Activated T-helper 17 cell treated with anti-CD3 and anti-CD28 coated beads, Interleukin-2, amount 50 U/mL, for 72 hours (primary cell): ENCODE results near the gene RALGDS. TPM values are rescaled to one million over a fixed set of nuclear protein-coding genes. Genes with fewer than 3 reads are reported as not detected.

Experiments used
- ATAC-seq: fragments of 150-1000 bp; cut with Tn5 transposase; replicated peaks from 2 replicates; pipeline ENCODE4 v1.10.0; 2021; ENCODE audit warnings: mild to moderate bottlenecking, moderate library complexity
- H3K27ac Mint-ChIP-seq: one replicate; pipeline ENCODE4 v1.8.0; 2022; ENCODE audit warnings: mixed read lengths
- H3K27me3 Mint-ChIP-seq: one replicate; pipeline ENCODE4 v1.8.0; 2022; ENCODE audit warnings: mixed read lengths
- H3K36me3 Mint-ChIP-seq: one replicate; pipeline ENCODE4 v1.8.0; 2022; ENCODE audit warnings: low read depth, mild to moderate bottlenecking, mixed read lengths
- H3K4me1 Mint-ChIP-seq: one replicate; pipeline ENCODE4 v1.8.0; 2022; ENCODE audit warnings: mixed read lengths
- H3K4me3 Mint-ChIP-seq: one replicate; pipeline ENCODE4 v1.8.0; 2022; ENCODE audit warnings: mild to moderate bottlenecking, mixed read lengths
- H3K9me3 Mint-ChIP-seq: one replicate; pipeline ENCODE4 v1.8.0; 2022; ENCODE audit warnings: mixed read lengths
- total RNA-seq, 2 donors: library from RNA; stranded (reverse); gene quantifications; one replicate each; pipeline ENCODE4 v1.2.3, GENCODE V29; 2022

RALGDS gene
- total RNA-seq, 2 donors from 2014 or later: 101 to 156 TPM

- ATAC-seq: no peak
- Mint-ChIP-seq H3K4me3 (no peak overlapping the region), H3K4me1 (no peaks in the 10 kb centered on the region), H3K9me3 (no peaks in the 10 kb centered on the region), H3K36me3 (peaks cover 75% of the 10 kb centered on the region), H3K27ac (no peak overlapping the region), H3K27me3 (no peaks in the 10 kb centered on the region)
Measured at GRCh38 chr9:133051966-133052539, 69.0 kb downstream of the RALGDS start.

GRCh38 chr9:133051281-133051900 is 69.6 kb downstream of the RALGDS start:
- ATAC-seq: no peak
- Mint-ChIP-seq H3K27ac (no peak overlapping the region), H3K36me3 (peaks cover 80% of the 10 kb centered on the region), H3K9me3 (no peaks in the 10 kb centered on the region), H3K4me3 (no peak overlapping the region), H3K4me1 (no peaks in the 10 kb centered on the region), H3K27me3 (no peaks in the 10 kb centered on the region)

- no peak overlapping the region for H3K4me3 Mint-ChIP-seq
- H3K27me3 Mint-ChIP-seq: no peaks in the 10 kb centered on the region
- peak overlapping the region; percentile 54 for H3K27ac Mint-ChIP-seq
- no peak for ATAC-seq
- H3K4me1 Mint-ChIP-seq: no peaks in the 10 kb centered on the region
- peaks cover 80% of the 10 kb centered on the region for H3K36me3 Mint-ChIP-seq
- no peaks in the 10 kb centered on the region for H3K9me3 Mint-ChIP-seq
Measured at GRCh38 chr9:133050781-133051180, 70.3 kb downstream of the RALGDS start.

- H3K4me3 Mint-ChIP-seq: no peak overlapping the region
- peaks cover 83% of the 10 kb centered on the region for H3K36me3 Mint-ChIP-seq
- no peak overlapping the region for H3K27ac Mint-ChIP-seq
- ATAC-seq: no peak
- no peaks in the 10 kb centered on the region for H3K27me3 Mint-ChIP-seq
- no peaks in the 10 kb centered on the region for H3K9me3 Mint-ChIP-seq
- no peaks in the 10 kb centered on the region for H3K4me1 Mint-ChIP-seq
Measured at GRCh38 chr9:133050142-133050541, 70.9 kb downstream of the RALGDS start.

- ATAC-seq: no peak
- Mint-ChIP-seq H3K27me3 (no peaks in the 10 kb centered on the region), H3K27ac (no peak overlapping the region), H3K4me3 (no peak overlapping the region), H3K4me1 (peaks cover 6% of the 10 kb centered on the region), H3K36me3 (peaks cover 86% of the 10 kb centered on the region), H3K9me3 (no peaks in the 10 kb centered on the region)
Measured at GRCh38 chr9:133049043-133049442, 72.0 kb downstream of the RALGDS start.

GRCh38 chr9:133048595-133048994 is 72.4 kb downstream of the RALGDS start:
- no peaks in the 10 kb centered on the region for H3K9me3 Mint-ChIP-seq
- peaks cover 6% of the 10 kb centered on the region for H3K4me1 Mint-ChIP-seq
- peak; percentile 69 for ATAC-seq
- no peaks in the 10 kb centered on the region for H3K27me3 Mint-ChIP-seq
- no peak overlapping the region for H3K27ac Mint-ChIP-seq
- H3K36me3 Mint-ChIP-seq: peaks cover 86% of the 10 kb centered on the region
- no peak overlapping the region for H3K4me3 Mint-ChIP-seq

Other genes with a start within 250 kb of the RALGDS start
- under 1 TPM in 1 of 2 donors, not detected in 1; 0.66 TPM for gene AK8, start 243.0 kb downstream of the RALGDS start, total RNA-seq
- 1 to 10 TPM in 1 of 2 donors, under 1 TPM in 1; 0.95 to 1.3 TPM for gene SPACA9, start 242.3 kb downstream of the RALGDS start, total RNA-seq
- gene TSC1, start 176.6 kb downstream of the RALGDS start, total RNA-seq: 10 to 100 TPM; 31.2 to 45.4 TPM
- gene GFI1B, start 142.5 kb downstream of the RALGDS start, total RNA-seq: not detected
- 100 to 1,000 TPM in 1 of 2 donors, 10 to 100 TPM in 1; 83.3 to 118 TPM for gene GTF3C5, start 90.2 kb downstream of the RALGDS start, total RNA-seq
- gene CEL, start 59.3 kb downstream of the RALGDS start, total RNA-seq: 1 to 10 TPM; 1.2 to 4.2 TPM
- gene GBGT1, start 42.7 kb upstream of the RALGDS start, total RNA-seq: 1 to 10 TPM; 2.8 to 7.2 TPM
- not detected for gene OBP2B, start 88.0 kb upstream of the RALGDS start, total RNA-seq
- gene ABO, start 154.0 kb upstream of the RALGDS start, total RNA-seq: not detected
- 10 to 100 TPM; 17.4 to 26.3 TPM for gene SURF6, start 214.9 kb upstream of the RALGDS start, total RNA-seq
- gene MED22, start 226.9 kb upstream of the RALGDS start, total RNA-seq: 10 to 100 TPM; 21.3 to 29.9 TPM
- 1,000 to 10,000 TPM; 3,005 to 3,350 TPM for gene RPL7A, start 227.0 kb upstream of the RALGDS start, total RNA-seq
- gene SURF1, start 235.2 kb upstream of the RALGDS start, total RNA-seq: 10 to 100 TPM; 13.9 to 25.4 TPM
- 10 to 100 TPM in 1 of 2 donors, 1 to 10 TPM in 1; 7.0 to 17.3 TPM for gene SURF2, start 235.3 kb upstream of the RALGDS start, total RNA-seq